Upper lobe of right lung (tissue), 1 donor: ENCODE data around the gene ELOVL7. TPM values are rescaled to one million over a fixed set of nuclear protein-coding genes. Genes with fewer than 3 reads are reported as not detected.

Experiments
- ATAC-seq: fragments of 200-7000 bp; cut with Tn5 transposase; one replicate; pipeline ENCODE4 v1.9.1; 2020; ENCODE audit warnings: mild to moderate bottlenecking, moderate library complexity
- DNase-seq: peaks from one replicate; pipeline ENCODE4 v3.0.0-alpha.2; 2020
- H3K27ac ChIP-seq: fragments of 200-600 bp; one replicate; pipeline ENCODE4 v1.8.0; 2022
- H3K27me3 ChIP-seq: fragments of 200-600 bp; one replicate; pipeline ENCODE4 v1.8.0; 2022; ENCODE audit warnings: mild to moderate bottlenecking
- H3K36me3 ChIP-seq: fragments of 200-600 bp; one replicate; pipeline ENCODE4 v1.8.0; 2022
- H3K4me1 ChIP-seq: fragments of 200-600 bp; one replicate; pipeline ENCODE4 v1.8.0; 2022
- H3K4me3 ChIP-seq: fragments of 200-600 bp; one replicate; pipeline ENCODE4 v1.8.0; 2022; ENCODE audit warnings: mild to moderate bottlenecking
- H3K9me3 ChIP-seq: fragments of 200-600 bp; one replicate; pipeline ENCODE4 v1.8.0; 2022
- intact Hi-C: fragments of 100-400 bp; cut with DNase I; formaldehyde crosslinking; loops from one replicate; pipeline ENCODE4 v1.11.0; 2022
- long read RNA-seq: library from polyadenylated mRNA; unstranded; transcript quantifications from one replicate; pipeline ENCODE4 v2.0.0, GENCODE V29; 2021
- total RNA-seq: library from RNA; stranded (reverse); fragmentation: NEBNext Ultra II Directional; extraction: Animal tissue kit (Norgen Biotek cat#: 25700); gene quantifications from one replicate; pipeline ENCODE4 v1.2.1, GENCODE V29; 2021
- TF ChIP-seq, protein P1 (sequence below): fragments of 200-600 bp; IDR thresholded peaks from one replicate; pipeline ENCODE4 v1.8.0; 2022; ENCODE audit warnings: antibody characterized with exemption
- donor health status: DM: no; HTN: yes; CAD: no; lungs with severe emphysema.

The ELOVL7 gene
- 8.2 TPM for total RNA-seq
- long read RNA-seq, transcript ELOVL7-205 (9 exons, 3,994 nt) = major isoform, 10 of 23 reads
- long read RNA-seq, partial matches to known transcripts = 2 of 23 reads
- long read RNA-seq, other reads (novel, unspliced or antisense) = 9 of 23 reads

DNA sequence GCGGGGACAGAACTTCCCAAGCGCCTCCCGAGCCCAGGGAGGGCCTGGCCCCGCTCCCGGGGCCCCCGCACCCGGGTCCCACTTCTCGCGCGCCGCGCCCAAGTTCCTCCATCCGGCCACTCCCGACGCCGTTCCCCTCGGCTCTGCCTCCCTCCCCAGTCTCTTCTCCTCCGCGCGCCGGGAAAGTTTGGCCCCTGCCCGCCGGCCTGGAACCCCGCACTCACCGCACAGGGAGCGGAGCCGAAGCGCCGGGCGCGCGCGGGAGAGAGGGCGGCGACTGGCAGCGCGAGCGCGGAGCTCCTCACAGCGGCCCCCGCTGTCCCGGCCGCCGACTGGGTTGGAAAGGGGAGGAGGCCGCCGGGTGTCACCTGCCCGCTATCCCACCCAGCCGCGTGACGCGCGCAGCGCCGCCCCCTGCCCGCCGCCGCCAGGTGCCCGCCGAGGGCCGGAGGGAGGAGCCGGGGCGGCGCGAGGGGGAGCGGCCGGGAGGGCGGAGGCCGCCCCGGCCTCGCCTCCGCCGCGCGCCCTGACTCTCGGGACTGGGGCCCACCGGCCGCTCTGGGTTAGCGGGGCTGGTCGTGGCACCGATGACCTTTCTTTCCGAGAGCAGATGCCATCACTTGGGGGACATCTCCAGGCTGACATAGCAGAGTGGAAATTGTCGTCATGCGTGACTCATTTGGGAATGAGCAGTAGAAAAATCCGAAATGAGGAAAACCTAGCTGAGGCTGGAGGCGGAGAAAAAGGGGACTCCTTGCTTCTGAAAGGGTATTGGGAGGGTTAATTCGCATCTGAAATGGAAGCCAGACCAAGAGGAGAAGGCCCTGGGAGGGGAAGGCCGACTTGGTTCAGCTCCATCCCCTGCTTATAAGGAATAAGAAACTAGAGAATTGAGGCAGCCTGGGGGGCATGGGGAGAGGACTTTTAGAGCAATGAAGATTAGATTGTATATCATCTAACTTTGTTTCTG is at the start of gene ELOVL7:
Gene ELOVL7 (minus strand): TSS at position 334 of the 970 bp plus-strand sequence. CDS start 56,872 bp downstream, outside the sequence.
- Histone ChIP-seq H3K27ac (no peak within 1 kb of the TSS), H3K4me1 (peaks cover 8% of the 10 kb centered on the region), H3K36me3 (no peaks in the 10 kb centered on the region), H3K4me3 (peak within 1 kb of the TSS; percentile 62), H3K9me3 (no peaks in the 10 kb centered on the region), H3K27me3 (peaks cover 30% of the 10 kb centered on the region)
- DNase-seq (peak; percentile 92), ATAC-seq (peak; percentile 98)
- TF ChIP-seq, protein P1, sequence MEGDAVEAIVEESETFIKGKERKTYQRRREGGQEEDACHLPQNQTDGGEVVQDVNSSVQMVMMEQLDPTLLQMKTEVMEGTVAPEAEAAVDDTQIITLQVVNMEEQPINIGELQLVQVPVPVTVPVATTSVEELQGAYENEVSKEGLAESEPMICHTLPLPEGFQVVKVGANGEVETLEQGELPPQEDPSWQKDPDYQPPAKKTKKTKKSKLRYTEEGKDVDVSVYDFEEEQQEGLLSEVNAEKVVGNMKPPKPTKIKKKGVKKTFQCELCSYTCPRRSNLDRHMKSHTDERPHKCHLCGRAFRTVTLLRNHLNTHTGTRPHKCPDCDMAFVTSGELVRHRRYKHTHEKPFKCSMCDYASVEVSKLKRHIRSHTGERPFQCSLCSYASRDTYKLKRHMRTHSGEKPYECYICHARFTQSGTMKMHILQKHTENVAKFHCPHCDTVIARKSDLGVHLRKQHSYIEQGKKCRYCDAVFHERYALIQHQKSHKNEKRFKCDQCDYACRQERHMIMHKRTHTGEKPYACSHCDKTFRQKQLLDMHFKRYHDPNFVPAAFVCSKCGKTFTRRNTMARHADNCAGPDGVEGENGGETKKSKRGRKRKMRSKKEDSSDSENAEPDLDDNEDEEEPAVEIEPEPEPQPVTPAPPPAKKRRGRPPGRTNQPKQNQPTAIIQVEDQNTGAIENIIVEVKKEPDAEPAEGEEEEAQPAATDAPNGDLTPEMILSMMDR = peak; percentile 16
- intact Hi-C loops = no loop called here

DNA sequence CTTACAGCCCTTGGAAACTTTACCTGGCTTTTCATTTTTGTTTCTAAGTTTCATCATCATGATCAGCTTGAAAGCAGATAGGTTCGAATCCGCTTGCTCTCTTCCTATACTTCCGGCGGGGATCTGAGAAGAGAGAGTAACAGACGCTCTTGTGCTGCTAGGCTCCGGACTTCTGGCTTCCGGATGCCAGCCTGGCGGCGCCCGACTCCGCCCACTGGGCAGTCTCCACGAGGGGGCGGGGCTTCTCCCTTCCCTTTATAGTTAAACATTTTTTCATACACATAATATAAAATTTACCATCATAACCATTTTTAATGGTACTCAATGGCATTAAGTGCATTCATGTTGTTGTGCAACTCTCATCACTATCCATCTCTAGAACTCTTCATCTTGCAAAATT is 49.5 kb upstream of the ELOVL7 start:
- DNase-seq = no peak
- no peaks in the 10 kb centered on the region for H3K27me3 ChIP-seq
- no peaks in the 10 kb centered on the region for H3K4me1 ChIP-seq
- H3K9me3 ChIP-seq = no peaks in the 10 kb centered on the region
- H3K4me3 ChIP-seq = no peak overlapping the region
- TF ChIP-seq, protein P1 = no peak
- intact Hi-C loops = no loop called here
- ATAC-seq = no peak
- no peak overlapping the region for H3K27ac ChIP-seq
- H3K36me3 ChIP-seq = peaks cover 10% of the 10 kb centered on the region

DNA sequence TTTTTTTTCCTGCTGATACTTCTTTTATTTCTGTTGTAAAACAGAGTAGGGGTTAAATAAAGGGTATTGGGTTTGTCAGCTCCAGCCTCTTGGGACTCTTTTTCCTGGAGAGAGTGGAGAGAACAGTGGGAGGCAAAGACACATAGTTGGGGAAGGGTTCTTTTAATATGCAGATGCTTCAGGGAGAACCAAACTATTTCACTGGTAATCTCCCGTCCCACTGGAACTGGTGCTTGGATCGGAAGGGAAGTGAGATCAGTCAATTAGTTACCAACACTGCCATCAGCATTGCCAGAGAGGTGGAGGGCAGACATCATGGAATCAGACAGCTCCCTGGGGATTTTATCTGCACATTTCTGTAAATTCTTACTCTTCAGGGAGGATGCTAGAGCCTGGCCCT is 47.6 kb upstream of the ELOVL7 start:
- Histone ChIP-seq H3K4me1 (no peaks in the 10 kb centered on the region), H3K27me3 (no peaks in the 10 kb centered on the region), H3K36me3 (peaks cover 10% of the 10 kb centered on the region), H3K4me3 (no peak overlapping the region), H3K27ac (no peak overlapping the region), H3K9me3 (no peaks in the 10 kb centered on the region)
- TF ChIP-seq, protein P1 = no peak
- intact Hi-C loops = no loop called here
- ATAC-seq (no peak), DNase-seq (no peak)

DNA sequence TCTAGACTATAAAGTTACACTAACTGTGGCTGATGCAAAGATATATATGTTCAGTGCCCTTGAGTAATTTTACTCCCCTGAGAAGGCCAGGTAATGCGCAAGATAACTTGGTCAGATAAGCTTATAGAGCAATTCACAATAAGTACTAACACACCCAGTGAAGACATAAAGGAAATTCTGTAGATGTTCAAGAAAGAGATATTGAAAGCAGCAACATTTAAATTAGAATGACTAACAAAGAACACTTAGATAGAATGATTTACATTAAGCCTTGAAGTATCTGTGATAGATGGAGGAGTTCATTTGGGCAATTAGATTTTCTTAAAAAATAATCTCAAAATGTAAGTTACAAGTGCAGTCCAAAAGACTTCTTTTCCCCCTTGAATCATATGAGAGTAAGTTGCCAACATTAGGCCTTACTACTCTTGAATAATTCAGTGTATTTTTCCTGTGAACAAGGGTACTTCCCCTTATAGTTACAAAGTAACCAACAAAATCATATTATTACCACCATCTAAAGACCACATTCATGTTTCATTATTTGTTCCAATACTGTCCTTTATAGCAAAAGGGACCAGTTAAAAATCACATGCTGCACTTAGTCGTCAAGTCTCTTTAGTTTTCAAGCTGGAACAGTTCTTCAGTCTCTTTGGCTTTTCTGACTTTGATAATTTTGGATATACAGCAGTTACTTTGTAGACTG is 44.4 kb upstream of the ELOVL7 start:
- H3K4me3 ChIP-seq = no peak overlapping the region
- TF ChIP-seq, protein P1 = no peak
- H3K9me3 ChIP-seq = no peaks in the 10 kb centered on the region
- H3K27ac ChIP-seq = no peak overlapping the region
- peaks cover 8% of the 10 kb centered on the region for H3K36me3 ChIP-seq
- no peak for DNase-seq
- intact Hi-C loops = no loop called here
- no peak for ATAC-seq
- H3K4me1 ChIP-seq = no peaks in the 10 kb centered on the region
- no peaks in the 10 kb centered on the region for H3K27me3 ChIP-seq

DNA sequence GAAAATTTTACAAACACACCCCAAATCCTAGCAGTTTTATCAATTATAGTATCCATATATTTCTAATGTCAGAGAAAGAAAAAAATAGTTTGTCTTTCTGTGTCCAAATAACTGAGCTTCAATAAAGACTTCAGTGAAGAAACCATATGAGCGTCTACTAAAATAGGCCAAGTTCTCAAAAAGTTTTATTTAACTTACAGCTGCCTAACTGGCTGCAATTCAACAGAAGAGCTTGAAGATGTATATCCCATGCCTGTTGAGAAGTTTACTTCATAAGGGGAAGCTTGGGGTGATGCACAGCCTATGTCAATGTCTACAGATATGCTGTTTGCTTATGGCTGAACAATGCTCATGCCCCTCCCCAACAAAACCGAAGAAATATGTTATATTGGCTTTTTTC is 43.7 kb upstream of the ELOVL7 start:
- TF ChIP-seq, protein P1 = no peak
- intact Hi-C loops = no loop called here
- no peak for ATAC-seq

More for the DNA sequence above, 43.7 kb upstream of the ELOVL7 start:
- Histone ChIP-seq H3K9me3 (no peaks in the 10 kb centered on the region), H3K36me3 (peaks cover under 1% of the 10 kb centered on the region), H3K27me3 (no peaks in the 10 kb centered on the region), H3K4me3 (no peak overlapping the region), H3K4me1 (no peaks in the 10 kb centered on the region), H3K27ac (no peak overlapping the region)
- no peak for DNase-seq
